Measurements from ENCODE around the gene CSNK1G2. TPM values are rescaled to one million over a fixed set of nuclear protein-coding genes. Genes with fewer than 3 reads are reported as not detected.

CSNK1G2 gene
- total and polyA plus RNA-seq, 12 donors, result 30.0 to 120 (median 73.6) TPM

DNA sequence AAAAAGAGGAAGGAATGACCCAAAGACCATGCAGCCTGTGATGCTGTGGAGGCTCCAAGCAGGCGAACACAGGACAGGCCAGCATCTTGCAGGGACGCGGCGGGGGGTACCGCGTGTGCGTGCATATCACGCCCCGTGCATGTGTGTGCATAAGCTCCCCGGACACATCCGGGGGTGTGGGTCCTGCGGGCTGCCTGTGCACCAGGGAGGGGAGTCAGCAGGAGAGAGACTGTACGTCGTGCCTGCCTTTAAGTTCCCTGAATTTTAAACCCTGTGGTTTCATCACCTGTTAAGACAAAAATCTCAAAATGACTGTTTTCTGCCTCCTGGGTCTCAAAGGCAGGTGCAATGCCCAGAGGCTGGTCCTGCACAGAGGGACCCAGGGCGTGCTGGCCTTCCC, 19.1 kb upstream of the CSNK1G2 start:
- no peak overlapping the region for H3K4me3 ChIP-seq
- H3K9me3 ChIP-seq (replicated peaks in 1 of 3), result no peaks in the 10 kb centered on the region
- intact Hi-C loops (cut with DNase I), result loop anchor here (10.0 kb wide), 2 partner anchors 57 to 153 kb away; partner anchors contain the start of gene KLF16 (in 1 of the 2)
- peaks cover 0 to 43% of the 10 kb centered on the region in 2 donors for H3K36me3 ChIP-seq (replicated peaks in 1 of 2)
- H3K27ac ChIP-seq, result no peak overlapping the region
- no peaks in the 10 kb centered on the region for H3K27me3 ChIP-seq
- 91 to 96% (median 93%) methylated on average over 15 of the region's 15 CpGs for WGBS, 4 donors
- no peak for DNase-seq
- H3K4me1 ChIP-seq (replicated peaks in 1 of 2), result no peaks in the 10 kb centered on the region
- TF ChIP-seq, protein P1, sequence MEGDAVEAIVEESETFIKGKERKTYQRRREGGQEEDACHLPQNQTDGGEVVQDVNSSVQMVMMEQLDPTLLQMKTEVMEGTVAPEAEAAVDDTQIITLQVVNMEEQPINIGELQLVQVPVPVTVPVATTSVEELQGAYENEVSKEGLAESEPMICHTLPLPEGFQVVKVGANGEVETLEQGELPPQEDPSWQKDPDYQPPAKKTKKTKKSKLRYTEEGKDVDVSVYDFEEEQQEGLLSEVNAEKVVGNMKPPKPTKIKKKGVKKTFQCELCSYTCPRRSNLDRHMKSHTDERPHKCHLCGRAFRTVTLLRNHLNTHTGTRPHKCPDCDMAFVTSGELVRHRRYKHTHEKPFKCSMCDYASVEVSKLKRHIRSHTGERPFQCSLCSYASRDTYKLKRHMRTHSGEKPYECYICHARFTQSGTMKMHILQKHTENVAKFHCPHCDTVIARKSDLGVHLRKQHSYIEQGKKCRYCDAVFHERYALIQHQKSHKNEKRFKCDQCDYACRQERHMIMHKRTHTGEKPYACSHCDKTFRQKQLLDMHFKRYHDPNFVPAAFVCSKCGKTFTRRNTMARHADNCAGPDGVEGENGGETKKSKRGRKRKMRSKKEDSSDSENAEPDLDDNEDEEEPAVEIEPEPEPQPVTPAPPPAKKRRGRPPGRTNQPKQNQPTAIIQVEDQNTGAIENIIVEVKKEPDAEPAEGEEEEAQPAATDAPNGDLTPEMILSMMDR (IDR thresholded peaks at IDR 0.05), result no peak
- TF ChIP-seq POLR2A (IDR thresholded peaks at IDR 0.05), result no peak

DNA sequence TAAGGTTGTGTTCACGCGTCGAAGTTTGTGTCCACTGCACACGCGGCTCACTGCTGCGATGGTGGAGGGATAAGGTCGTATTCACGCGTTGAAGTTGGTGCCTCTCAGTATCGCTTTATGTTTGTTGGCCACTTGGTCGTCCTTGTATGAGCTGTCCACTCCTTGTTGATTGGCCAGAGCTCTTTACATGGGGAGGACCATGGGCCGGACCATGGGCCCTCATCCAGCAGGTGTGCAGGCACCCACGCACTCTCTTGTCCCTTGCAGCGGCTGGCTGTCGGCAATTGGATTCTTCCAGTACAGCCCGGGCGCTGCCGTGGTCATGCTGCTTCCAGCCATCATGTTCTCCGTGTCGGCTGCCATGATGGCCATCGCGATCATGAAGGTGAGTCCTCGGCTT, 18.2 kb upstream of the CSNK1G2 start:
- TF ChIP-seq POLR2A (IDR thresholded peaks at IDR 0.05), result no peak
- TF ChIP-seq, protein P1 (IDR thresholded peaks at IDR 0.05), result no peak
- H3K27ac ChIP-seq, result no peak overlapping the region
- 89 to 99% (median 95%) methylated on average over 15 to 23 of the region's 23 CpGs for WGBS, 4 donors
- no peaks in the 10 kb centered on the region for H3K27me3 ChIP-seq
- intact Hi-C loops (cut with DNase I), result loop anchor here (10.0 kb wide), 2 partner anchors 58 to 152 kb away; partner anchors contain the start of gene KLF16 (in 1 of the 2)
- H3K4me1 ChIP-seq (replicated peaks in 1 of 2), result no peaks in the 10 kb centered on the region
- peaks cover 0 to 39% of the 10 kb centered on the region in 2 donors for H3K36me3 ChIP-seq (replicated peaks in 1 of 2)
- H3K9me3 ChIP-seq (replicated peaks in 1 of 3), result no peaks in the 10 kb centered on the region
- no peak overlapping the region for H3K4me3 ChIP-seq
- no peak for DNase-seq

DNA sequence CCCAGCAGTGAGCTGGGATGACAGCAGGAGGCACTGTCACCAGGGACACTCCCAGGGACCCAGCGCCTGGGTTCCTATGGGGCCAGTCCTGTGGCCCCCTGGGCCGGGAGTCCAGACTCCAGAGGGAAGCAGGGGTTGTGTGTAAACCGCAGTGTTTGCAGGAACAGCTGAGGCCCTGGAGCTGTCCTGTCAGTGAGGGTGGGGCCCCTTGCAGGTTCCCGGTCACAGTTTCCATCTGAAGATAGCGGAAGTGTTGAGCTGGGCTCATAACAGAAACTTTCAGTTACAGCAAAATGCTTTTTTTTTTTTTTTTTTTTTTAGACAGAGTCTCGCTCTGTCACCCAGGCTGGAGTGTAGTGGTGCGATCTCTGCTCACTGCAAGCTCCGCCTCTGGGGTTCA, 17.7 kb upstream of the CSNK1G2 start:
- peak in 2 of 7 donors; percentile 44 to 45 for DNase-seq
- Histone ChIP-seq H3K9me3 (replicated peaks in 1 of 3) (no peaks in the 10 kb centered on the region), H3K4me1 (replicated peaks in 1 of 2) (no peaks in the 10 kb centered on the region), H3K27me3 (no peaks in the 10 kb centered on the region), H3K4me3 (no peak overlapping the region), H3K27ac (no peak overlapping the region), H3K36me3 (replicated peaks in 1 of 2) (peaks cover 0 to 34% of the 10 kb centered on the region in 2 donors)
- intact Hi-C loops (cut with DNase I), result loop anchor here (10.0 kb wide), 2 partner anchors 59 to 151 kb away; partner anchors contain the start of gene KLF16 (in 1 of the 2)
- TF ChIP-seq POLR2A (IDR thresholded peaks at IDR 0.05), result no peak
- TF ChIP-seq, protein P1 (IDR thresholded peaks at IDR 0.05), result no peak
- WGBS, 4 donors, result 85 to 91% (median 86%) methylated on average over 7 to 8 of the region's 8 CpGs

GRCh38 chr19:1924320-1924961, 16.5 kb upstream of the CSNK1G2 start:
- intact Hi-C loops (cut with DNase I), result loop anchor here (10.0 kb wide), 2 partner anchors 60 to 150 kb away; partner anchors contain the start of gene KLF16 (in 1 of the 2)
- no peaks in the 10 kb centered on the region for H3K9me3 ChIP-seq (replicated peaks in 1 of 3)
- peaks cover 0 to 4% of the 10 kb centered on the region in 2 donors for H3K4me1 ChIP-seq (replicated peaks in 1 of 2)
- H3K4me3 ChIP-seq, result no peak overlapping the region
- no peak for DNase-seq
- 73 to 100% (median 93%) methylated on average over 3 to 35 of the region's 35 CpGs for WGBS, 4 donors
- TF ChIP-seq, protein P1 (IDR thresholded peaks at IDR 0.05), result no peak
- TF ChIP-seq POLR2A (IDR thresholded peaks at IDR 0.05), result no peak
- H3K27ac ChIP-seq, result no peak overlapping the region
- H3K36me3 ChIP-seq (replicated peaks in 1 of 2), result peaks cover 0 to 25% of the 10 kb centered on the region in 2 donors
- no peaks in the 10 kb centered on the region for H3K27me3 ChIP-seq
